ENCODE data around the gene CDKN2B-AS1.

The CDKN2B-AS1 gene

GRCh38 chr9:22088053-22088716, 93.6 kb downstream of the CDKN2B-AS1 start:
- no peak for DNase-seq (ENCODE audit: low spot score)

GRCh38 chr9:22088717-22089061, 94.1 kb downstream of the CDKN2B-AS1 start:
- DNase-seq (ENCODE audit: low spot score): no peak

GRCh38 chr9:22097707-22098106, 103.1 kb downstream of the CDKN2B-AS1 start:
- DNase-seq (ENCODE audit: low spot score): no peak

- DNase-seq (ENCODE audit: low spot score): no peak
Observed at GRCh38 chr9:22098643-22099332, 104.2 kb downstream of the CDKN2B-AS1 start.

GRCh38 chr9:22100626-22101025, 106.0 kb downstream of the CDKN2B-AS1 start:
- no peak for DNase-seq (ENCODE audit: low spot score)

GRCh38 chr9:22102146-22103053, 107.8 kb downstream of the CDKN2B-AS1 start:
- no peak for DNase-seq (ENCODE audit: low spot score)

GRCh38 chr9:22103685-22104575, 109.3 kb downstream of the CDKN2B-AS1 start:
- DNase-seq (ENCODE audit: low spot score): no peak

- DNase-seq (ENCODE audit: low spot score): no peak
Observed at GRCh38 chr9:22105005-22105722, 110.6 kb downstream of the CDKN2B-AS1 start.

- no peak for DNase-seq (ENCODE audit: low spot score)
Observed at GRCh38 chr9:22107202-22108045, 112.8 kb downstream of the CDKN2B-AS1 start.

- no peak for DNase-seq (ENCODE audit: low spot score)
Observed at GRCh38 chr9:22108581-22109370, 114.2 kb downstream of the CDKN2B-AS1 start.

- no peak for DNase-seq (ENCODE audit: low spot score)
Observed at GRCh38 chr9:22111176-22111953, 116.8 kb downstream of the CDKN2B-AS1 start.

GRCh38 chr9:22111954-22112247, 117.3 kb downstream of the CDKN2B-AS1 start:
- no peak for DNase-seq (ENCODE audit: low spot score)

GRCh38 chr9:22112870-22113821, 118.6 kb downstream of the CDKN2B-AS1 start:
- no peak for DNase-seq (ENCODE audit: low spot score)

GRCh38 chr9:22114956-22115355, 120.4 kb downstream of the CDKN2B-AS1 start:
- no peak for DNase-seq (ENCODE audit: low spot score)

- no peak for DNase-seq (ENCODE audit: low spot score)
Observed at GRCh38 chr9:22116758-22117157, 122.2 kb downstream of the CDKN2B-AS1 start.

GRCh38 chr9:22117511-22118384, 123.2 kb downstream of the CDKN2B-AS1 start:
- DNase-seq (ENCODE audit: low spot score): no peak

Data from CD4-positive, alpha-beta T cell treated with Interleukin-6 at 100 ng/mL for 8 hours (primary cell).